ENCODE results near the gene NLGN1.

DNA sequence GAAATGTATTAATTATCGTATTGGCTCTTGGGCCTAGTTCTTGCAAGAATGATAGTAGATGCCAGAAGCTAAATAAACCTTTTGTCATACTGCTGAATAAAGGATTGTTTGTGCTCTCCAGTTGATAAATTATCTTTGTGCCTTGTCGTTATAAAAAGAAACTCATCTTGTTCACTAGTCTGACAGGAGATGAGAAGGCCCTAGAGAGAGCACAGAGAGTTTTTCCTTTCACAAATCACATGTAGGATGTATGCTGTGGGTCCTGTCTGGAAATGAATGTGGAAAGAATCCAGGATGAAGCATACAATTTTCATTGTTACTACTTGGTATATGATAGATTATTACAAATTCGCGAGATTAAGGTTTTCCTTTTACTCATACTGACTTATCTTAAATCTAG is 113.0 kb downstream of the NLGN1 start:
- TF ChIP-seq, protein P1, sequence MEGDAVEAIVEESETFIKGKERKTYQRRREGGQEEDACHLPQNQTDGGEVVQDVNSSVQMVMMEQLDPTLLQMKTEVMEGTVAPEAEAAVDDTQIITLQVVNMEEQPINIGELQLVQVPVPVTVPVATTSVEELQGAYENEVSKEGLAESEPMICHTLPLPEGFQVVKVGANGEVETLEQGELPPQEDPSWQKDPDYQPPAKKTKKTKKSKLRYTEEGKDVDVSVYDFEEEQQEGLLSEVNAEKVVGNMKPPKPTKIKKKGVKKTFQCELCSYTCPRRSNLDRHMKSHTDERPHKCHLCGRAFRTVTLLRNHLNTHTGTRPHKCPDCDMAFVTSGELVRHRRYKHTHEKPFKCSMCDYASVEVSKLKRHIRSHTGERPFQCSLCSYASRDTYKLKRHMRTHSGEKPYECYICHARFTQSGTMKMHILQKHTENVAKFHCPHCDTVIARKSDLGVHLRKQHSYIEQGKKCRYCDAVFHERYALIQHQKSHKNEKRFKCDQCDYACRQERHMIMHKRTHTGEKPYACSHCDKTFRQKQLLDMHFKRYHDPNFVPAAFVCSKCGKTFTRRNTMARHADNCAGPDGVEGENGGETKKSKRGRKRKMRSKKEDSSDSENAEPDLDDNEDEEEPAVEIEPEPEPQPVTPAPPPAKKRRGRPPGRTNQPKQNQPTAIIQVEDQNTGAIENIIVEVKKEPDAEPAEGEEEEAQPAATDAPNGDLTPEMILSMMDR (IDR thresholded peaks at IDR 0.05): no peak
- TF ChIP-seq POLR2A (IDR thresholded peaks at IDR 0.05): no peak
